SIG-M5 treated with dmso at 0.1 percent for 504 hours (cell line): Measurements from ENCODE around the gene HOXA3.

Experiments
- DNase-seq: peaks from one replicate; lab custom pipeline; 2025; ENCODE audit not compliant: unreplicated experiment; lab: John Stamatoyannopoulos, UW

HOXA3 gene

GRCh38 chr7:27189997-27190748 lies 37.8 kb upstream of the HOXA3 start:
- no peak for DNase-seq

GRCh38 chr7:27189295-27189996 lies 37.1 kb upstream of the HOXA3 start:
- DNase-seq, result no peak

GRCh38 chr7:27188386-27189294 lies 36.3 kb upstream of the HOXA3 start:
- DNase-seq, result peak; percentile 47

GRCh38 chr7:27187475-27188385 lies 35.3 kb upstream of the HOXA3 start:
- no peak for DNase-seq

GRCh38 chr7:27186668-27187474 lies 34.5 kb upstream of the HOXA3 start:
- no peak for DNase-seq

GRCh38 chr7:27185854-27186667 lies 33.7 kb upstream of the HOXA3 start:
- no peak for DNase-seq

GRCh38 chr7:27185013-27185853 lies 32.9 kb upstream of the HOXA3 start, which contains the start of gene HOXA11:
HOXA11 (minus strand) TSS chr7:27185232; CDS start chr7:27185144, 88 bp downstream.
- DNase-seq, result peak; percentile 57

- DNase-seq, result peak; percentile 35
Measured at GRCh38 chr7:27184337-27185012, 32.1 kb upstream of the HOXA3 start.

GRCh38 chr7:27183682-27184336 lies 31.4 kb upstream of the HOXA3 start:
- DNase-seq, result no peak

- DNase-seq, result no peak
Measured at GRCh38 chr7:27182861-27183681, 30.7 kb upstream of the HOXA3 start.

- no peak for DNase-seq
Measured at GRCh38 chr7:27182285-27182841, 30.0 kb upstream of the HOXA3 start.

GRCh38 chr7:27181795-27182275 lies 29.5 kb upstream of the HOXA3 start:
- DNase-seq, result no peak

- DNase-seq, result no peak
Measured at GRCh38 chr7:27180431-27181420, 28.3 kb upstream of the HOXA3 start.
